WTC11 (cell line): ENCODE results near the gene JMJD7. TPM values are rescaled to one million over a fixed set of nuclear protein-coding genes. Genes with fewer than 3 reads are reported as not detected.

Experiments used
- ATAC-seq: fragments of 200-7000 bp; cut with Tn5 transposase; 2 replicates; pipeline ENCODE4 v1.10.0; 2021; ENCODE audit warnings: mild to moderate bottlenecking, moderate library complexity
- CTCF ChIA-PET: fragments of 300-600 bp; sonication (Branson Sonifier 250); formaldehyde crosslinking; loops from one replicate; lab custom pipeline; 2021; ENCODE audit warnings: antibody characterized with exemption; lab: Charles Lee
- POLR2A ChIA-PET: fragments of 350-600 bp; sonication (Branson Sonifier 250); formaldehyde crosslinking; loops from one replicate; lab custom pipeline; 2021; ENCODE audit warnings: antibody characterized with exemption; lab: Charles Lee
- DNase-seq: peaks from one replicate; pipeline ENCODE4 v3.0.0; 2021; ENCODE audit warnings: low spot score
- H3K27ac Mint-ChIP-seq: 2 replicates; pipeline ENCODE4 v1.8.0; 2021; ENCODE audit warnings: mixed read lengths
- H3K27me3 Mint-ChIP-seq: 2 replicates; pipeline ENCODE4 v1.8.0; 2021; ENCODE audit warnings: low read depth, mild to moderate bottlenecking, moderate library complexity, mixed read lengths
- H3K36me3 Mint-ChIP-seq: 2 replicates; pipeline ENCODE4 v1.8.0; 2021; ENCODE audit warnings: mixed read lengths
- H3K4me1 Mint-ChIP-seq: 2 replicates; pipeline ENCODE4 v1.8.0; 2022; ENCODE audit warnings: mixed read lengths
- H3K4me3 Mint-ChIP-seq: 2 replicates; pipeline ENCODE4 v1.8.0; 2021; ENCODE audit warnings: mild to moderate bottlenecking, moderate library complexity, mixed read lengths
- H3K9me3 Mint-ChIP-seq: 2 replicates; pipeline ENCODE4 v1.8.0; 2021; ENCODE audit warnings: mixed read lengths
- AR ChIP-seq: fragments of 250-450 bp; sonication (Bioruptor Pico); IDR thresholded peaks from 2 replicates; pipeline ENCODE4 v1.9.0; 2021; ENCODE audit warnings: mild to moderate bottlenecking
- ATF2 ChIP-seq: sonication (generic); formaldehyde crosslinking; IDR thresholded peaks from 2 replicates; pipeline ENCODE4 v1.8.1; 2022; ENCODE audit warnings: low read depth, missing genetic modification reagents, borderline replicate concordance
- CBFB ChIP-seq: sonication (generic); formaldehyde crosslinking; IDR thresholded peaks from 2 replicates; pipeline ENCODE4 v1.8.1; 2022; ENCODE audit warnings: mild to moderate bottlenecking, low read depth, missing genetic modification reagents
- CREM ChIP-seq: sonication (generic); formaldehyde crosslinking; IDR thresholded peaks from 2 replicates; pipeline ENCODE4 v1.8.1; 2022; ENCODE audit warnings: mild to moderate bottlenecking, missing genetic modification reagents, moderate library complexity
- ELF4 ChIP-seq: sonication (generic); formaldehyde crosslinking; IDR thresholded peaks from 2 replicates; pipeline ENCODE4 v1.8.1; 2022; ENCODE audit warnings: low read depth, mild to moderate bottlenecking, moderate library complexity, missing genetic modification reagents
- ESRRA ChIP-seq: sonication (generic); formaldehyde crosslinking; IDR thresholded peaks from 2 replicates; pipeline ENCODE4 v1.8.1; 2022; ENCODE audit warnings: mild to moderate bottlenecking, missing genetic modification reagents, borderline replicate concordance
- IRF1 ChIP-seq: sonication (generic); formaldehyde crosslinking; IDR thresholded peaks from 2 replicates; pipeline ENCODE4 v1.8.0; 2023; ENCODE audit warnings: missing genetic modification reagents
- NR2C2 ChIP-seq: sonication (generic); formaldehyde crosslinking; IDR thresholded peaks from 2 replicates; pipeline ENCODE4 v1.8.0; 2022; ENCODE audit warnings: mild to moderate bottlenecking, missing genetic modification reagents
- PRRX2 ChIP-seq: fragments of 250-450 bp; sonication (Bioruptor Pico); IDR thresholded peaks from 2 replicates; pipeline ENCODE4 v1.8.0; 2021; ENCODE audit warnings: mild to moderate bottlenecking
- SP1 ChIP-seq: sonication (generic); formaldehyde crosslinking; conservative IDR thresholded peaks from 2 replicates; pipeline ENCODE4 v1.8.1; 2022; ENCODE audit warnings: missing genetic modification reagents
- TEAD4 ChIP-seq: sonication (generic); formaldehyde crosslinking; IDR thresholded peaks from 2 replicates; pipeline ENCODE4 v1.8.0; 2022; ENCODE audit warnings: mild to moderate bottlenecking, missing genetic modification reagents
- USF1 ChIP-seq: sonication (generic); formaldehyde crosslinking; IDR thresholded peaks from 2 replicates; pipeline ENCODE4 v1.8.0; 2022; ENCODE audit warnings: mild to moderate bottlenecking, missing genetic modification reagents
- ZBTB43 ChIP-seq: sonication (generic); formaldehyde crosslinking; IDR thresholded peaks from 2 replicates; pipeline ENCODE4 v1.8.1; 2023; ENCODE audit warnings: mild to moderate bottlenecking, missing genetic modification reagents
- ZNF263 ChIP-seq: sonication (generic); formaldehyde crosslinking; IDR thresholded peaks from 2 replicates; pipeline ENCODE4 v1.8.1; 2022; ENCODE audit warnings: low read depth, mild to moderate bottlenecking, moderate library complexity, missing genetic modification reagents
- total RNA-seq: library from RNA; stranded (reverse); gene quantifications from 3 replicates; pipeline ENCODE4 v1.2.3, GENCODE V29; 2021
- TF ChIP-seq, protein P1 (sequence below): sonication (generic); formaldehyde crosslinking; IDR thresholded peaks from 2 replicates; pipeline ENCODE4 v1.8.0; 2022; ENCODE audit warnings: mild to moderate bottlenecking, missing genetic modification reagents
- TF ChIP-seq, protein P2 (sequence below): fragments of 200-600 bp; IDR thresholded peaks from 2 replicates; pipeline ENCODE4 v1.8.0; 2022; ENCODE audit warnings: antibody characterized with exemption
- TF ChIP-seq, protein P3 (sequence below): sonication (generic); formaldehyde crosslinking; IDR thresholded peaks from 2 replicates; pipeline ENCODE4 v1.8.0; 2023; ENCODE audit warnings: missing genetic modification reagents, mild to moderate bottlenecking, borderline replicate concordance
- TF ChIP-seq, protein P4 (sequence below): sonication (generic); formaldehyde crosslinking; conservative IDR thresholded peaks from 2 replicates; pipeline ENCODE4 v1.8.1; 2023; ENCODE audit warnings: mild to moderate bottlenecking, low read depth, missing genetic modification reagents, moderate library complexity

JMJD7 gene
- total RNA-seq, 1 experiment from 2014 or later = 19.9 TPM

DNA sequence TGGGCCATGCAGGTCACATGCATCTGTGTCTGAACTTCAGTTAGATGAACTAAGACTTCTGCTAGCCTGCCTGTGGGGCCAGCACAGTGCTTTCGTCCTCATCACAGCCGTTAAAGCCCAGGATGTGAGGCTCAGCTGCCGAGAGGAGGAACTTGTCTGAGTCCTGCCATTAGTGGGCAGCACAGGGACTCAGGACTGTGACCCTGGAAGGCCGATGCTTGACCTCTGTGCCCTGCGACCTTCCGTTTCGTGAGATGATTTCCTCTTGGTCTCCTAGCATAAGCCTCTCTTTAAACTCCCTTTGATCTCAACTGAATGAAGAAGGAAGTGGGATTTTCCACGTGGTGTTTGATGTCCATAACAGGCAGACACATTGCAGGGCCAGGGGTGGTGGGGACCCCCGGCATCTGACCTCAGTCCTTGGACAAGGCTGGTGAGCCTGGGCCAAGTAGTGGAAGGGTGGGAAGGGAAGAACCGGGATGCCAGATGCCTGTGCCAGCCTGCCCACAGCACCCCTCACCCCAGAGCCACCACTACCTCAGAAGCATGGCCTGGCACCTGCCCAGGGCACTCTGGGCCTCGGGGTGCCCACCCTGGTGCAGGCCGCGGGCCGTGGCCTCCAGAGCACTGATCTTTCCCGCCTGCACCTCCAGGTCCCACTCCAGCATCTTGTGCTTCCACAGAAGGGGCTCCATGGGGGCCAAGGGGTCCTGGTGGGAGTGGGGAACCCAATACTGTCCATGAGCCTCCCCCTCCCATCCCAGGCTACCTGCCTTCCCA is 32.3 kb downstream of the JMJD7 start:
- Mint-ChIP-seq H3K27ac (no peak overlapping the region), H3K27me3 (no peaks in the 10 kb centered on the region), H3K4me3 (no peak overlapping the region), H3K36me3 (no peaks in the 10 kb centered on the region), H3K4me1 (peaks cover 9% of the 10 kb centered on the region), H3K9me3 (no peaks in the 10 kb centered on the region)
- CTCF ChIA-PET = interaction anchor here (2.5 to 3.1 kb wide), 2 partner anchors 44 to 86 kb away, joined by 23 to 27 read pairs; partner anchors contain the start of gene MAPKBP1
- DNase-seq = no peak
- POLR2A ChIA-PET = no interaction called here
- 0 out of 2 replicates have a peak, but pooled peaks have one; percentile 10 for ATAC-seq
- TF ChIP-seq NR2C2 (CRISPR knock-in tag) = no peak
- TF ChIP-seq, protein P1, sequence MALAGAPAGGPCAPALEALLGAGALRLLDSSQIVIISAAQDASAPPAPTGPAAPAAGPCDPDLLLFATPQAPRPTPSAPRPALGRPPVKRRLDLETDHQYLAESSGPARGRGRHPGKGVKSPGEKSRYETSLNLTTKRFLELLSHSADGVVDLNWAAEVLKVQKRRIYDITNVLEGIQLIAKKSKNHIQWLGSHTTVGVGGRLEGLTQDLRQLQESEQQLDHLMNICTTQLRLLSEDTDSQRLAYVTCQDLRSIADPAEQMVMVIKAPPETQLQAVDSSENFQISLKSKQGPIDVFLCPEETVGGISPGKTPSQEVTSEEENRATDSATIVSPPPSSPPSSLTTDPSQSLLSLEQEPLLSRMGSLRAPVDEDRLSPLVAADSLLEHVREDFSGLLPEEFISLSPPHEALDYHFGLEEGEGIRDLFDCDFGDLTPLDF (CRISPR knock-in tag) = no peak
- TF ChIP-seq AR (CRISPR knock-in tag) = no peak
- TF ChIP-seq, protein P2, sequence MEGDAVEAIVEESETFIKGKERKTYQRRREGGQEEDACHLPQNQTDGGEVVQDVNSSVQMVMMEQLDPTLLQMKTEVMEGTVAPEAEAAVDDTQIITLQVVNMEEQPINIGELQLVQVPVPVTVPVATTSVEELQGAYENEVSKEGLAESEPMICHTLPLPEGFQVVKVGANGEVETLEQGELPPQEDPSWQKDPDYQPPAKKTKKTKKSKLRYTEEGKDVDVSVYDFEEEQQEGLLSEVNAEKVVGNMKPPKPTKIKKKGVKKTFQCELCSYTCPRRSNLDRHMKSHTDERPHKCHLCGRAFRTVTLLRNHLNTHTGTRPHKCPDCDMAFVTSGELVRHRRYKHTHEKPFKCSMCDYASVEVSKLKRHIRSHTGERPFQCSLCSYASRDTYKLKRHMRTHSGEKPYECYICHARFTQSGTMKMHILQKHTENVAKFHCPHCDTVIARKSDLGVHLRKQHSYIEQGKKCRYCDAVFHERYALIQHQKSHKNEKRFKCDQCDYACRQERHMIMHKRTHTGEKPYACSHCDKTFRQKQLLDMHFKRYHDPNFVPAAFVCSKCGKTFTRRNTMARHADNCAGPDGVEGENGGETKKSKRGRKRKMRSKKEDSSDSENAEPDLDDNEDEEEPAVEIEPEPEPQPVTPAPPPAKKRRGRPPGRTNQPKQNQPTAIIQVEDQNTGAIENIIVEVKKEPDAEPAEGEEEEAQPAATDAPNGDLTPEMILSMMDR = no peak
- TF ChIP-seq TEAD4 (CRISPR knock-in tag) = no peak
- TF ChIP-seq SP1 (CRISPR knock-in tag) = no peak
- no peak for TF ChIP-seq PRRX2
- TF ChIP-seq ZBTB43 (CRISPR knock-in tag) = no peak
- no peak for TF ChIP-seq CREM
- TF ChIP-seq ATF2 (CRISPR knock-in tag) = no peak
- no peak for TF ChIP-seq ZNF263 (CRISPR knock-in tag)
- TF ChIP-seq USF1 (CRISPR knock-in tag) = no peak
- TF ChIP-seq, protein P3, sequence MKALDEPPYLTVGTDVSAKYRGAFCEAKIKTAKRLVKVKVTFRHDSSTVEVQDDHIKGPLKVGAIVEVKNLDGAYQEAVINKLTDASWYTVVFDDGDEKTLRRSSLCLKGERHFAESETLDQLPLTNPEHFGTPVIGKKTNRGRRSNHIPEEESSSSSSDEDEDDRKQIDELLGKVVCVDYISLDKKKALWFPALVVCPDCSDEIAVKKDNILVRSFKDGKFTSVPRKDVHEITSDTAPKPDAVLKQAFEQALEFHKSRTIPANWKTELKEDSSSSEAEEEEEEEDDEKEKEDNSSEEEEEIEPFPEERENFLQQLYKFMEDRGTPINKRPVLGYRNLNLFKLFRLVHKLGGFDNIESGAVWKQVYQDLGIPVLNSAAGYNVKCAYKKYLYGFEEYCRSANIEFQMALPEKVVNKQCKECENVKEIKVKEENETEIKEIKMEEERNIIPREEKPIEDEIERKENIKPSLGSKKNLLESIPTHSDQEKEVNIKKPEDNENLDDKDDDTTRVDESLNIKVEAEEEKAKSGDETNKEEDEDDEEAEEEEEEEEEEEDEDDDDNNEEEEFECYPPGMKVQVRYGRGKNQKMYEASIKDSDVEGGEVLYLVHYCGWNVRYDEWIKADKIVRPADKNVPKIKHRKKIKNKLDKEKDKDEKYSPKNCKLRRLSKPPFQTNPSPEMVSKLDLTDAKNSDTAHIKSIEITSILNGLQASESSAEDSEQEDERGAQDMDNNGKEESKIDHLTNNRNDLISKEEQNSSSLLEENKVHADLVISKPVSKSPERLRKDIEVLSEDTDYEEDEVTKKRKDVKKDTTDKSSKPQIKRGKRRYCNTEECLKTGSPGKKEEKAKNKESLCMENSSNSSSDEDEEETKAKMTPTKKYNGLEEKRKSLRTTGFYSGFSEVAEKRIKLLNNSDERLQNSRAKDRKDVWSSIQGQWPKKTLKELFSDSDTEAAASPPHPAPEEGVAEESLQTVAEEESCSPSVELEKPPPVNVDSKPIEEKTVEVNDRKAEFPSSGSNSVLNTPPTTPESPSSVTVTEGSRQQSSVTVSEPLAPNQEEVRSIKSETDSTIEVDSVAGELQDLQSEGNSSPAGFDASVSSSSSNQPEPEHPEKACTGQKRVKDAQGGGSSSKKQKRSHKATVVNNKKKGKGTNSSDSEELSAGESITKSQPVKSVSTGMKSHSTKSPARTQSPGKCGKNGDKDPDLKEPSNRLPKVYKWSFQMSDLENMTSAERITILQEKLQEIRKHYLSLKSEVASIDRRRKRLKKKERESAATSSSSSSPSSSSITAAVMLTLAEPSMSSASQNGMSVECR (CRISPR knock-in tag) = no peak
- no peak for TF ChIP-seq ESRRA
- TF ChIP-seq CBFB (CRISPR knock-in tag) = no peak
- TF ChIP-seq, protein P4, sequence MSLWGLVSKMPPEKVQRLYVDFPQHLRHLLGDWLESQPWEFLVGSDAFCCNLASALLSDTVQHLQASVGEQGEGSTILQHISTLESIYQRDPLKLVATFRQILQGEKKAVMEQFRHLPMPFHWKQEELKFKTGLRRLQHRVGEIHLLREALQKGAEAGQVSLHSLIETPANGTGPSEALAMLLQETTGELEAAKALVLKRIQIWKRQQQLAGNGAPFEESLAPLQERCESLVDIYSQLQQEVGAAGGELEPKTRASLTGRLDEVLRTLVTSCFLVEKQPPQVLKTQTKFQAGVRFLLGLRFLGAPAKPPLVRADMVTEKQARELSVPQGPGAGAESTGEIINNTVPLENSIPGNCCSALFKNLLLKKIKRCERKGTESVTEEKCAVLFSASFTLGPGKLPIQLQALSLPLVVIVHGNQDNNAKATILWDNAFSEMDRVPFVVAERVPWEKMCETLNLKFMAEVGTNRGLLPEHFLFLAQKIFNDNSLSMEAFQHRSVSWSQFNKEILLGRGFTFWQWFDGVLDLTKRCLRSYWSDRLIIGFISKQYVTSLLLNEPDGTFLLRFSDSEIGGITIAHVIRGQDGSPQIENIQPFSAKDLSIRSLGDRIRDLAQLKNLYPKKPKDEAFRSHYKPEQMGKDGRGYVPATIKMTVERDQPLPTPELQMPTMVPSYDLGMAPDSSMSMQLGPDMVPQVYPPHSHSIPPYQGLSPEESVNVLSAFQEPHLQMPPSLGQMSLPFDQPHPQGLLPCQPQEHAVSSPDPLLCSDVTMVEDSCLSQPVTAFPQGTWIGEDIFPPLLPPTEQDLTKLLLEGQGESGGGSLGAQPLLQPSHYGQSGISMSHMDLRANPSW = no peak
- TF ChIP-seq IRF1 (CRISPR knock-in tag) = no peak
- TF ChIP-seq ELF4 (CRISPR knock-in tag) = no peak
